ENCODE measurements around the gene CCL17.

The CCL17 gene

GRCh38 chr16:57401943-57402640, 2.5 kb upstream of the CCL17 start:
- DNase-seq = no peak

- no peak for DNase-seq
These were observed 530 bp downstream of the CCL17 start for GRCh38 chr16:57405097-57405496.

- no peak for DNase-seq
These were observed 2.3 kb downstream of the CCL17 start for GRCh38 chr16:57406881-57407280.

- no peak for DNase-seq
These were observed 3.2 kb downstream of the CCL17 start for GRCh38 chr16:57407521-57408353.

- no peak for DNase-seq
These were observed 4.5 kb downstream of the CCL17 start for GRCh38 chr16:57409065-57409464.

- no peak for DNase-seq
These were observed 5.5 kb downstream of the CCL17 start for GRCh38 chr16:57409870-57410587.

- DNase-seq = no peak
These were observed 6.9 kb downstream of the CCL17 start for GRCh38 chr16:57411362-57411976.

GRCh38 chr16:57412584-57412983, 8.0 kb downstream of the CCL17 start:
- no peak for DNase-seq

- no peak for DNase-seq
These were observed 8.7 kb downstream of the CCL17 start for GRCh38 chr16:57413301-57413730.

- no peak for DNase-seq
These were observed 9.2 kb downstream of the CCL17 start for GRCh38 chr16:57413733-57414132.

- no peak for DNase-seq
These were observed 11.5 kb downstream of the CCL17 start for GRCh38 chr16:57416084-57416483.

GRCh38 chr16:57419506-57419905, 14.9 kb downstream of the CCL17 start:
- no peak for DNase-seq

- no peak for DNase-seq
These were observed 17.7 kb downstream of the CCL17 start for GRCh38 chr16:57422026-57422944.

GRCh38 chr16:57423152-57423551, 18.6 kb downstream of the CCL17 start:
- no peak for DNase-seq

- DNase-seq = no peak
These were observed 20.0 kb downstream of the CCL17 start for GRCh38 chr16:57424583-57424982.

GRCh38 chr16:57426356-57426755, 21.8 kb downstream of the CCL17 start:
- no peak for DNase-seq

- DNase-seq = no peak
These were observed 22.7 kb downstream of the CCL17 start for GRCh38 chr16:57427307-57427706.

GRCh38 chr16:57427824-57428223, 23.3 kb downstream of the CCL17 start:
- DNase-seq = no peak

- no peak for DNase-seq
These were observed 26.4 kb downstream of the CCL17 start for GRCh38 chr16:57430955-57431354.

GRCh38 chr16:57432505-57432904, 27.9 kb downstream of the CCL17 start:
- no peak for DNase-seq

- DNase-seq = no peak
These were observed 28.4 kb downstream of the CCL17 start for GRCh38 chr16:57432989-57433388.

GRCh38 chr16:57434003-57434402, 29.4 kb downstream of the CCL17 start:
- no peak for DNase-seq

Data from cortex of kidney (tissue), 1 donor.